Kidney (tissue), 14 donors: ENCODE measurements around the gene PLCB2. TPM values are rescaled to one million over a fixed set of nuclear protein-coding genes. Genes with fewer than 3 reads are reported as not detected.

Source experiments
- DNase-seq, 5 donors: peaks; one replicate each; pipeline ENCODE4 v3.0.0-alpha.2; 2013 to 2020
- FAIRE-seq: peaks from 2 replicates; lab custom pipeline; 2012; peaks lifted over from hg19 to GRCh38; lab: Jason Lieb, UNC
- H3K27ac ChIP-seq, 2 donors: one replicate each; pipeline ENCODE4 v1.7.0; 2013; ENCODE audit warnings: low read depth in 2 of 2, low read length in 2 of 2, inconsistent platforms in 1 of 2
- H3K27me3 ChIP-seq: one replicate; pipeline ENCODE4 v1.7.1; 2013; ENCODE audit warnings: low read length, inconsistent platforms; ENCODE audit not compliant: control insufficient read depth, insufficient read depth
- H3K36me3 ChIP-seq, 3 donors: one replicate each; pipeline versions ENCODE4 v1.7.0 to v1.7.1; 2013; ENCODE audit warnings: low read length in 3 of 3, control low read depth in 1 of 3, inconsistent platforms in 1 of 3; ENCODE audit not compliant: insufficient read depth in 3 of 3, control insufficient read depth in 2 of 3
- H3K4me1 ChIP-seq, 3 donors: one replicate each; pipeline versions ENCODE4 v1.7.0 to v1.7.1; 2013; ENCODE audit warnings: low read length in 3 of 3, inconsistent platforms in 1 of 3, low read depth in 1 of 3; ENCODE audit not compliant: control insufficient read depth in 2 of 3, insufficient read depth in 2 of 3
- H3K4me3 ChIP-seq, 3 donors: one replicate each; pipeline versions ENCODE4 v1.7.0 to v1.8.1; 2013; ENCODE audit warnings: low read length in 3 of 3, control low read depth in 1 of 3, inconsistent platforms in 1 of 3
- H3K9ac ChIP-seq, 3 donors: one replicate each; pipeline versions ENCODE4 v1.7.0 to v1.7.1; 2013; ENCODE audit warnings: low read length in 3 of 3, control low read depth in 1 of 3, inconsistent platforms in 1 of 3
- H3K9me3 ChIP-seq, 3 donors: one replicate each; pipeline versions ENCODE4 v1.7.0 to v1.7.1; 2013; ENCODE audit warnings: low read length in 3 of 3, control low read depth in 1 of 3, inconsistent platforms in 1 of 3; ENCODE audit not compliant: control insufficient read depth in 2 of 3, insufficient read depth in 1 of 3
- CTCF ChIP-seq: IDR thresholded peaks from 3 replicates; pipeline ENCODE4 v1.5.1; 2012; ENCODE audit warnings: mild to moderate bottlenecking, moderate library complexity, borderline replicate concordance; ENCODE audit not compliant: insufficient read depth; ENCODE audit errors: extremely low read depth
- intact Hi-C: fragments of 100-400 bp; cut with DNase I; formaldehyde crosslinking; loops from one replicate; pipeline ENCODE4 v1.11.1; 2022
- polyA plus RNA-seq: library from polyadenylated mRNA; stranded (reverse); fragments of 350-450 nt; fragmentation: Illumina TruSeq; extraction: RNeasy Lipid Tissue Mini Kit (QIAGEN cat#74804); gene quantifications from one replicate; pipeline ENCODE4 v1.2.3, GENCODE V29; 2014; ENCODE audit warnings: low read depth, low replicate concordance; ENCODE audit not compliant: insufficient read depth
- total RNA-seq: library from RNA; stranded (reverse); fragmentation: NEBNext Ultra II Directional; extraction: Animal tissue kit (Norgen Biotek cat#: 25700); gene quantifications from one replicate; pipeline ENCODE4 v1.2.1, GENCODE V29; 2021
- donor health status: control.
- donor health status: control.
- donor health status: control.
- donor health status: control.
- donor health status: control.
- donor health status: DM: yes; HTN: yes; CAD: no.
- donor health status: Normal renal cell carcinoma (clear cell type).

Gene PLCB2
- total and polyA plus RNA-seq, 2 donors from 2014 or later: 4.4 to 37.2 TPM

- peaks cover 0 to 46% (median 18%) of the 10 kb centered on the region in 3 donors for H3K4me1 ChIP-seq
- H3K9ac ChIP-seq: peak overlapping the region in 1 of 3 donors; percentile 34
- intact Hi-C loops: no loop called here
- peak; percentile 77 to 89 (median 86) for DNase-seq
- no peaks in the 10 kb centered on the region for H3K36me3 ChIP-seq
- H3K9me3 ChIP-seq: no peaks in the 10 kb centered on the region
- H3K27me3 ChIP-seq: no peaks in the 10 kb centered on the region
- peak overlapping the region in 1 of 2 donors; percentile 32 for H3K27ac ChIP-seq
- no peak overlapping the region for H3K4me3 ChIP-seq
- peak; percentile 67 for TF ChIP-seq CTCF
- FAIRE-seq: no peak
Observed at GRCh38 chr15:40338041-40338657, 30.4 kb upstream of the PLCB2 start.

- Histone ChIP-seq H3K4me1 (peaks cover 0 to 46% (median 18%) of the 10 kb centered on the region in 3 donors), H3K27ac (no peak overlapping the region), H3K4me3 (no peak overlapping the region), H3K9me3 (no peaks in the 10 kb centered on the region), H3K36me3 (no peaks in the 10 kb centered on the region), H3K9ac (peak overlapping the region in 1 of 3 donors; percentile 34), H3K27me3 (no peaks in the 10 kb centered on the region)
- DNase-seq: peak in 2 of 5 donors; percentile 62 to 84
- FAIRE-seq: no peak
- no peak for TF ChIP-seq CTCF
- intact Hi-C loops: no loop called here
Observed at GRCh38 chr15:40337597-40337996, 29.9 kb upstream of the PLCB2 start.

GRCh38 chr15:40336744-40337122 is 29.0 kb upstream of the PLCB2 start:
- no peak for TF ChIP-seq CTCF
- no peak overlapping the region for H3K27ac ChIP-seq
- FAIRE-seq: no peak
- peak in 2 of 5 donors; percentile 58 to 70 for DNase-seq
- H3K36me3 ChIP-seq: no peaks in the 10 kb centered on the region
- intact Hi-C loops: no loop called here
- H3K27me3 ChIP-seq: no peaks in the 10 kb centered on the region
- H3K9me3 ChIP-seq: no peaks in the 10 kb centered on the region
- no peak overlapping the region for H3K9ac ChIP-seq
- no peak overlapping the region for H3K4me3 ChIP-seq
- peaks cover 0 to 46% (median 18%) of the 10 kb centered on the region in 3 donors for H3K4me1 ChIP-seq
